Smooth muscle cell (in vitro differentiated cells): Measurements from ENCODE around the gene SH2D2A. TPM values are rescaled to one million over a fixed set of nuclear protein-coding genes. Genes with fewer than 3 reads are reported as not detected.

ENCODE experiments used
- DNase-seq: peaks from one replicate; lab custom pipeline; 2025; ENCODE audit not compliant: unreplicated experiment; lab: John Stamatoyannopoulos, UW
- H2AFZ ChIP-seq: fragments of 200-600 bp; sonication (generic); 2 replicates; pipeline ENCODE4 v1.6.0; 2016; ENCODE audit warnings: antibody characterized with exemption, low read depth, mild to moderate bottlenecking
- H3F3A ChIP-seq: fragments of 200-600 bp; sonication (generic); 2 replicates; pipeline ENCODE4 v1.6.0; 2017; ENCODE audit warnings: antibody characterized with exemption, low read depth
- H3K27ac ChIP-seq: fragments of 200-600 bp; sonication (generic); 2 replicates; pipeline ENCODE4 v1.5.1; 2016; ENCODE audit warnings: low read depth, mild to moderate bottlenecking
- H3K27me3 ChIP-seq: fragments of 200-600 bp; sonication (generic); 2 replicates; pipeline ENCODE4 v1.6.1; 2016; ENCODE audit warnings: low read depth, mild to moderate bottlenecking
- H3K36me3 ChIP-seq: fragments of 200-600 bp; sonication (generic); 2 replicates; pipeline ENCODE4 v1.5.1; 2016; ENCODE audit warnings: low read depth
- H3K4me1 ChIP-seq: fragments of 200-600 bp; sonication (generic); 2 replicates; pipeline ENCODE4 v1.5.1; 2016; ENCODE audit warnings: low read depth
- H3K4me2 ChIP-seq: fragments of 200-600 bp; sonication (generic); 2 replicates; pipeline ENCODE4 v1.6.0; 2016; ENCODE audit warnings: mild to moderate bottlenecking
- H3K4me3 ChIP-seq: fragments of 200-600 bp; sonication (generic); 2 replicates; pipeline ENCODE4 v1.5.1; 2016; ENCODE audit warnings: mild to moderate bottlenecking
- H3K79me2 ChIP-seq: fragments of 200-600 bp; sonication (generic); 2 replicates; pipeline ENCODE4 v1.6.0; 2016; ENCODE audit warnings: low read depth, mild to moderate bottlenecking
- H3K9ac ChIP-seq: fragments of 200-600 bp; sonication (generic); 2 replicates; pipeline ENCODE4 v1.6.0; 2016; ENCODE audit warnings: low read depth
- H3K9me3 ChIP-seq: fragments of 200-600 bp; sonication (generic); replicated peaks from 2 replicates; pipeline ENCODE4 v1.5.1; 2016; ENCODE audit warnings: low read depth
- H4K20me1 ChIP-seq: fragments of 200-600 bp; sonication (generic); 2 replicates; pipeline ENCODE4 v1.6.0; 2016; ENCODE audit warnings: low read depth
- CTCF ChIP-seq: fragments of 200-600 bp; sonication (generic); IDR thresholded peaks from 2 replicates; pipeline ENCODE4 v1.5.1; 2017; ENCODE audit warnings: borderline replicate concordance, mild to moderate bottlenecking, antibody characterized with exemption; ENCODE audit not compliant: insufficient read depth, poor library complexity, severe bottlenecking
- WGBS: methylation state at CpG from one replicate; pipeline ENCODE4 v1.1.7; 2016; ENCODE audit warnings: low lambda C conversion rate; 5-methylcytosine and 5-hydroxymethylcytosine counted together
- polyA plus RNA-seq: library from polyadenylated mRNA; unstranded; fragments of >200 nt; fragmentation: Nextera tagmentation; extraction: Ambion mirVana; gene quantifications from 2 replicates; pipeline ENCODE4 v1.2.1, GENCODE V29; 2016
- total RNA-seq: library from RNA; depleted of rRNA; stranded (reverse); fragments of >200 nt; gene quantifications from 2 replicates; pipeline ENCODE4 v1.2.3, GENCODE V29; 2014

Gene SH2D2A
- total and polyA plus RNA-seq, 2 experiments from 2014 or later: 14.4 to 36.9 TPM

GRCh38 chr1:156833603-156834002 lies 17.0 kb upstream of the SH2D2A start:
- no peak overlapping the region for H3K4me3 ChIP-seq
- H3K4me2 ChIP-seq: no peak overlapping the region
- H2AFZ ChIP-seq: no peak overlapping the region
- H3K79me2 ChIP-seq: no peaks in the 10 kb centered on the region
- H3K9ac ChIP-seq: no peak overlapping the region
- DNase-seq: no peak
- H3K27me3 ChIP-seq: peaks cover 35% of the 10 kb centered on the region
- no peaks in the 10 kb centered on the region for H3K36me3 ChIP-seq
- no peaks in the 10 kb centered on the region for H3K9me3 ChIP-seq
- no peak overlapping the region for H3K27ac ChIP-seq
- no peaks in the 10 kb centered on the region for H4K20me1 ChIP-seq
- H3K4me1 ChIP-seq: no peaks in the 10 kb centered on the region
- TF ChIP-seq CTCF: no peak
- WGBS: 75% methylated on average over 2 of the region's 2 CpGs
- H3F3A ChIP-seq: no peaks in the 10 kb centered on the region

- no peak overlapping the region for H2AFZ ChIP-seq
- no peaks in the 10 kb centered on the region for H3K79me2 ChIP-seq
- WGBS: 57% methylated on average over 5 of the region's 5 CpGs
- H3K4me1 ChIP-seq: no peaks in the 10 kb centered on the region
- H3K27ac ChIP-seq: no peak overlapping the region
- no peaks in the 10 kb centered on the region for H3F3A ChIP-seq
- H3K36me3 ChIP-seq: no peaks in the 10 kb centered on the region
- TF ChIP-seq CTCF: no peak
- no peaks in the 10 kb centered on the region for H4K20me1 ChIP-seq
- H3K4me3 ChIP-seq: no peak overlapping the region
- H3K9me3 ChIP-seq: no peaks in the 10 kb centered on the region
- H3K9ac ChIP-seq: no peak overlapping the region
- DNase-seq: no peak
- H3K27me3 ChIP-seq: peaks cover 35% of the 10 kb centered on the region
- no peak overlapping the region for H3K4me2 ChIP-seq
Observed at GRCh38 chr1:156832434-156832833, 15.8 kb upstream of the SH2D2A start.

- Histone ChIP-seq H3K36me3 (no peaks in the 10 kb centered on the region), H4K20me1 (no peaks in the 10 kb centered on the region), H3K27me3 (peaks cover 14% of the 10 kb centered on the region), H3F3A (no peaks in the 10 kb centered on the region), H3K27ac (no peak overlapping the region), H3K4me2 (no peak overlapping the region), H3K79me2 (no peaks in the 10 kb centered on the region), H2AFZ (no peak overlapping the region), H3K9ac (no peak overlapping the region), H3K4me3 (no peak overlapping the region), H3K9me3 (no peaks in the 10 kb centered on the region), H3K4me1 (no peaks in the 10 kb centered on the region)
- DNase-seq: no peak
- no peak for TF ChIP-seq CTCF
- WGBS: 75% methylated on average over 18 of the region's 18 CpGs
Observed at GRCh38 chr1:156828400-156829124, 11.9 kb upstream of the SH2D2A start.

GRCh38 chr1:156826630-156827029 lies 10.0 kb upstream of the SH2D2A start:
- no peaks in the 10 kb centered on the region for H3K4me1 ChIP-seq
- no peak overlapping the region for H3K4me3 ChIP-seq
- no peak overlapping the region for H3K27ac ChIP-seq
- H3F3A ChIP-seq: peaks cover 3% of the 10 kb centered on the region
- no peak for TF ChIP-seq CTCF
- no peaks in the 10 kb centered on the region for H3K9me3 ChIP-seq
- no peaks in the 10 kb centered on the region for H4K20me1 ChIP-seq
- peaks cover 2% of the 10 kb centered on the region for H3K27me3 ChIP-seq
- WGBS: 36% methylated on average over 1 of the region's 1 CpG
- no peaks in the 10 kb centered on the region for H3K36me3 ChIP-seq
- no peaks in the 10 kb centered on the region for H3K79me2 ChIP-seq
- no peak overlapping the region for H3K4me2 ChIP-seq
- H3K9ac ChIP-seq: no peak overlapping the region
- DNase-seq: no peak
- no peak overlapping the region for H2AFZ ChIP-seq
